H1 (cell line): ENCODE data around the gene FHAD1. TPM values are rescaled to one million over a fixed set of nuclear protein-coding genes. Genes with fewer than 3 reads are reported as not detected.
"Not testable (repeated sequence)": the region's sequence is repeated elsewhere in the genome, so short reads cannot be mapped to it uniquely, and the experiment has no call there.

Experiments
- CTCF ChIA-PET: fragments of 300-600 bp; sonication (Branson Sonifier 250); formaldehyde crosslinking; loops from one replicate; lab custom pipeline; 2021; ENCODE audit not compliant: partially characterized antibody; lab: Charles Lee
- POLR2A ChIA-PET: fragments of 300-600 bp; sonication (Branson Sonifier 250); formaldehyde crosslinking; loops from one replicate; lab custom pipeline; 2021; ENCODE audit warnings: inconsistent platforms; ENCODE audit not compliant: partially characterized antibody; lab: Charles Lee
- DNase-seq, 2 experiments: peaks; one replicate each; pipeline versions ENCODE4 v3.0.0 to v3.0.0-alpha.2; 2010 to 2022; ENCODE audit warnings: low spot score in 2 of 2, low read depth in 1 of 2, mixed read lengths in 1 of 2
- FAIRE-seq: peaks from 2 replicates; lab custom pipeline; 2011; peaks lifted over from hg19 to GRCh38; lab: Jason Lieb, UNC
- H2AFZ ChIP-seq: 2 replicates; pipeline ENCODE4 v1.8.1; 2012; ENCODE audit warnings: low read length, inconsistent platforms
- H2AK5ac ChIP-seq: 2 replicates; pipeline ENCODE4 v1.6.1; 2013; ENCODE audit warnings: low read depth, low read length
- H2BK120ac ChIP-seq: replicated peaks from 2 replicates; pipeline ENCODE3; 2013; ENCODE audit warnings: low read depth, low read length, inconsistent platforms
- H2BK12ac ChIP-seq: 2 replicates; pipeline ENCODE4 v1.6.1; 2013; ENCODE audit warnings: low read depth, low read length
- H2BK15ac ChIP-seq: 2 replicates; pipeline ENCODE4 v1.6.1; 2013; ENCODE audit warnings: low read length
- H2BK20ac ChIP-seq: 2 replicates; pipeline ENCODE4 v1.6.1; 2013; ENCODE audit warnings: low read length
- H2BK5ac ChIP-seq: 2 replicates; pipeline ENCODE4 v1.6.1; 2013; ENCODE audit warnings: low read depth, low read length
- H3K14ac ChIP-seq: 2 replicates; pipeline ENCODE4 v1.6.1; 2013; ENCODE audit warnings: inconsistent platforms; ENCODE audit not compliant: insufficient read length
- H3K18ac ChIP-seq: 2 replicates; pipeline ENCODE4 v1.6.1; 2013; ENCODE audit warnings: low read length; ENCODE audit errors: extremely low read depth
- H3K23ac ChIP-seq: 2 replicates; pipeline ENCODE4 v1.6.1; 2013; ENCODE audit warnings: inconsistent platforms; ENCODE audit not compliant: insufficient read length
- H3K23me2 ChIP-seq: 2 replicates; pipeline ENCODE4 v1.6.1; 2013; ENCODE audit warnings: low read depth, low read length
- H3K27ac ChIP-seq: 2 replicates; pipeline ENCODE4 v1.6.1; 2011; ENCODE audit warnings: low read depth, low read length, inconsistent platforms
- H3K27me3 ChIP-seq, 4 experiments: replicated peaks in 1 of 4; 1 replicate in 1 of 4; 2 replicates in 3 of 4; pipeline versions ENCODE4 v1.6.1 to v1.8.1; 2011 to 2013; ENCODE audit warnings: low read length in 3 of 4, mild to moderate bottlenecking in 3 of 4, inconsistent platforms in 2 of 4, mixed read lengths in 2 of 4, moderate library complexity in 1 of 4; ENCODE audit not compliant: control insufficient read depth in 3 of 4, insufficient read depth in 3 of 4; ENCODE audit errors: extremely low read depth in 1 of 4
- H3K36me3 ChIP-seq, 4 experiments: 2 replicates each; pipeline versions ENCODE4 v1.6.1 to v1.8.1; 2011 to 2013; ENCODE audit warnings: mild to moderate bottlenecking in 4 of 4, low read length in 3 of 4, moderate library complexity in 2 of 4, control low read depth in 1 of 4, inconsistent platforms in 1 of 4; ENCODE audit not compliant: insufficient read depth in 4 of 4, control insufficient read depth in 2 of 4
- H3K4ac ChIP-seq: replicated peaks from 2 replicates; pipeline ENCODE3; 2013; ENCODE audit warnings: low read length, low read depth, mixed read lengths, inconsistent platforms; ENCODE audit not compliant: insufficient read length
- H3K4me1 ChIP-seq, 4 experiments: replicated peaks in 1 of 4; 1 replicate in 1 of 4; 2 replicates in 3 of 4; pipeline versions ENCODE4 v1.6.1 to v1.8.1; 2011 to 2013; ENCODE audit warnings: low read length in 3 of 4, inconsistent platforms in 2 of 4, mixed read lengths in 1 of 4; ENCODE audit not compliant: insufficient read depth in 4 of 4, control insufficient read depth in 3 of 4
- H3K4me2 ChIP-seq, 2 experiments: 2 replicates each; pipeline versions ENCODE4 v1.6.1 to v1.8.1; 2011 to 2013; ENCODE audit warnings: low read depth in 2 of 2, low read length in 2 of 2, control low read depth in 1 of 2, inconsistent platforms in 1 of 2, mild to moderate bottlenecking in 1 of 2; ENCODE audit not compliant: insufficient read depth in 1 of 2
- H3K4me3 ChIP-seq, 4 experiments: fragments of 200-600, 300-600 bp in 1 of 4; sonication (generic), shearing (Covaris generic), sonication (Bioruptor Twin) in 1 of 4; 2 replicates each; pipeline versions ENCODE4 v1.5.1 to v1.8.1; 2011 to 2016; ENCODE audit warnings: low read length in 4 of 4, low read depth in 3 of 4, control low read depth in 2 of 4, inconsistent platforms in 2 of 4, mild to moderate bottlenecking in 2 of 4, mixed read lengths in 1 of 4, moderate library complexity in 1 of 4; ENCODE audit not compliant: insufficient read depth in 2 of 4; ENCODE audit errors: extremely low read depth in 1 of 4
- H3K56ac ChIP-seq: replicated peaks from 2 replicates; pipeline ENCODE3; 2013; ENCODE audit warnings: low read depth, mild to moderate bottlenecking, mixed read lengths, low read length, inconsistent platforms; ENCODE audit not compliant: insufficient read length
- H3K79me1 ChIP-seq: 2 replicates; pipeline ENCODE4 v1.6.1; 2013; ENCODE audit warnings: low read depth, low read length, control low read depth
- H3K79me2 ChIP-seq, 2 experiments: 2 replicates each; pipeline versions ENCODE4 v1.6.1 to v1.8.1; 2012 to 2013; ENCODE audit warnings: low read length in 2 of 2, mild to moderate bottlenecking in 2 of 2, inconsistent platforms in 1 of 2; ENCODE audit not compliant: insufficient read depth in 2 of 2, control insufficient read depth in 1 of 2
- H3K9ac ChIP-seq, 4 experiments: replicated peaks in 1 of 4; 1 replicate in 1 of 4; 2 replicates in 3 of 4; pipeline versions ENCODE4 v1.6.1 to v1.8.1; 2011 to 2013; ENCODE audit warnings: low read depth in 3 of 4, low read length in 3 of 4, control low read depth in 2 of 4, mild to moderate bottlenecking in 2 of 4, moderate library complexity in 2 of 4, inconsistent platforms in 1 of 4; ENCODE audit errors: extremely low read depth in 1 of 4
- H3K9me3 ChIP-seq, 2 experiments: 2 replicates each; pipeline versions ENCODE4 v1.6.1 to v1.8.1; 2012 to 2013; ENCODE audit warnings: mild to moderate bottlenecking in 2 of 2, moderate library complexity in 2 of 2, control low read depth in 1 of 2, inconsistent platforms in 1 of 2, low read depth in 1 of 2, low read length in 1 of 2, mixed read lengths in 1 of 2; ENCODE audit not compliant: insufficient read depth in 2 of 2
- H4K20me1 ChIP-seq, 2 experiments: replicated peaks in 1 of 2; 2 replicates each; pipeline versions ENCODE3 to v1.8.1; 2011 to 2013; ENCODE audit warnings: inconsistent platforms in 2 of 2, low read length in 2 of 2, mild to moderate bottlenecking in 1 of 2; ENCODE audit not compliant: insufficient read depth in 2 of 2, control insufficient read depth in 1 of 2
- H4K5ac ChIP-seq: 2 replicates; pipeline ENCODE4 v1.6.1; 2013; ENCODE audit warnings: low read length, low read depth, mixed read lengths, inconsistent platforms; ENCODE audit not compliant: insufficient read length
- H4K8ac ChIP-seq: 2 replicates; pipeline ENCODE4 v1.8.0; 2013; ENCODE audit warnings: mild to moderate bottlenecking, moderate library complexity, low read length, inconsistent platforms; ENCODE audit not compliant: insufficient read depth; ENCODE audit errors: extremely low read depth
- H4K91ac ChIP-seq: replicated peaks from 2 replicates; pipeline ENCODE3; 2013; ENCODE audit warnings: low read length, mixed read lengths, inconsistent platforms; ENCODE audit not compliant: insufficient read length
- WGBS, 2 experiments: shearing (Covaris generic) in 1 of 2; methylation state at CpG; one replicate each; pipeline versions ENCODE4 v1.1.6 to v1.1.7; 2013 to 2015; ENCODE audit warnings: low lambda C conversion rate in 2 of 2, mixed read lengths in 2 of 2, inconsistent platforms in 1 of 2, low coverage in 1 of 2, missing lambda C conversion rate in 1 of 2; ENCODE audit not compliant: insufficient replicate concordance in 2 of 2, insufficient coverage in 1 of 2, insufficient read length in 1 of 2; ENCODE audit errors: extremely low coverage in 1 of 2, missing lambda C conversion rate in 1 of 2; 5-methylcytosine and 5-hydroxymethylcytosine counted together
- polyA plus RNA-seq, 7 experiments: library from polyadenylated mRNA; depleted of rRNA in 3 of 7; stranded (reverse) in 5 of 7; unstranded in 2 of 7; fragments of >200 nt in 5 of 7; fragments of 200-250 nt in 2 of 7; gene quantifications; 1 replicate in 5 of 7; 2 replicates in 1 of 7; 4 replicates in 1 of 7; pipeline versions ENCODE4 v1.2.1 to v1.2.3, GENCODE V29; 2011 to 2013; ENCODE audit warnings: missing spikeins in 2 of 7, mixed read lengths in 2 of 7
- total RNA-seq: library from RNA; stranded (reverse); fragmentation: NEBNext Ultra II Directional; extraction: Animal tissue kit (Norgen Biotek cat#: 25700); gene quantifications from 2 replicates; pipeline ENCODE4 v1.2.1, GENCODE V29; 2021

FHAD1 gene
- total and polyA plus RNA-seq, 2 of the 8 experiments (the other 6 are each of a cell fraction or from before 2014, with no cell fraction given): 0.39 to 0.69 TPM

DNA sequence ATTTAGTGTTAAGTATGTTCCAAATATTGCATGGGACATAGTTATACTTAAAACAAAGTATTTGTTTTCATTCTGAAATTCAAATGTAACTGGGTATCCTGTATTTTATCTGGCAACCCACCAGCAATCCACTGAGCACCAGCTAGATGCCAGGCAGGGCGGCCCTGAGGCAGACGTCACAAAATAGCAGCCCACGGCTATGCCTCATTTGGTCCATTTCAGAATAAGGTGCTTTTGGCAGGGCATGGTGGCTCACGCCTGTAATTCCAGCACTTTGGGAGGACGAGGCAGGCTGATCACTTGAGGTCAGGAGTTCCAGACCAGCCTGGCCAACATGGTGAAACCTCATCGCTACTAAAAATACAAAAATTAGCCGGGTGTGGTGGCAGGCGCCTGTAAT is 142.8 kb downstream of the FHAD1 start:
- not testable (repeated sequence) for H4K91ac ChIP-seq, H2BK20ac ChIP-seq, H3K4me3 ChIP-seq, H3K18ac ChIP-seq, H3K27ac ChIP-seq, DNase-seq, H3K23ac ChIP-seq, H2BK5ac ChIP-seq, H3K4me2 ChIP-seq, H3K4ac ChIP-seq, H3K23me2 ChIP-seq, H4K20me1 ChIP-seq, H4K8ac ChIP-seq, H3K56ac ChIP-seq, H3K9ac ChIP-seq, H3K9me3 ChIP-seq, H3K79me1 ChIP-seq, H2AFZ ChIP-seq, H2BK15ac ChIP-seq, H3K79me2 ChIP-seq, H3K14ac ChIP-seq, H3K36me3 ChIP-seq, H2BK12ac ChIP-seq, FAIRE-seq, H2BK120ac ChIP-seq, H2AK5ac ChIP-seq, H4K5ac ChIP-seq
- POLR2A ChIA-PET: interaction anchor here (1.1 kb wide), 1 partner anchor 20 kb away, joined by 3 read pairs; no protein-coding TSS in a partner anchor
- Histone ChIP-seq H3K4me1 (peaks cover 12 to 22% (median 19%) of the 10 kb centered on the region in 4 experiments), H3K27me3 (peaks cover 3 to 27% (median 18%) of the 10 kb centered on the region in 4 experiments)
- CTCF ChIA-PET: interaction anchor here (0.6 to 2.5 kb wide), 13 partner anchors 8 to 110 kb away, joined by 3 to 12 read pairs (median 3); no protein-coding TSS in a partner anchor
- 91% methylated on average over 8 of the region's 8 CpGs; no CpG with 5 or more reads in 1 of the 2 experiments for WGBS, 2 experiments
